HG02610 (cell line): ENCODE measurements around the gene HTR3A.
"Not testable (repeated sequence)": the region's sequence is repeated elsewhere in the genome, so short reads cannot be mapped to it uniquely, and the experiment has no call there.

Source experiments
- ATAC-seq: cut with Tn5 transposase; IDR thresholded peaks from one replicate; pipeline ENCODE4 v1.9.1; 2021; ENCODE audit warnings: mild to moderate bottlenecking, moderate library complexity; ENCODE audit not compliant: unreplicated experiment

Gene HTR3A

DNA sequence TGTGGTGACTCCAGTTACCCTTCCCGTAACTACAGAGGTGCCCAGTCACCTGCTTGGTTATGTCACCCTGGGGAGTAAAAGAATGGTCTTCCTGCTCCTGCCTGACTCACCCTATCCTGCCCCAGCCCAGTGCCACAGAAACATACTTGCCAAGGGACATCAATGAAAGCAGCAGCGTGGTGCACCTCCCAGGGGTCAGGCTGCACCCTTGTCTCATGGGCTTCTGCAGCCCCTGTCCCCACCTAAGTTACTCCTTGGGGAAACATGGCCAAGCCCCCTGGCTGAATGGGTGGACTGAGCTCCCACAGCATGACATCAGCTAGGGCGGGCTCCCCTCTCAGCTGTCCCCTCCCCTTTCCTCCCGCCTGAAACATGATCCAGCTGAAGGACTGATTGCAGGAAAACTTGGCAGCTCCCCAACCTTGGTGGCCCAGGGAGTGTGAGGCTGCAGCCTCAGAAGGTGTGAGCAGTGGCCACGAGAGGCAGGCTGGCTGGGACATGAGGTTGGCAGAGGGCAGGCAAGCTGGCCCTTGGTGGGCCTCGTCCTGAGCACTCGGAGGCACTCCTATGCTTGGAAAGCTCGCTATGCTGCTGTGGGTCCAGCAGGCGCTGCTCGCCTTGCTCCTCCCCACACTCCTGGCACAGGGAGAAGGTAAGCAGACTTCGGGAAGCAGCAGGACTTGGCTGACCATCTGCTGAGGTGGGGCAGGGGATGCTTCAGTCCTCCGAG is at the start of gene HTR3A:
Gene HTR3A (plus strand): TSS at position 368 of the 730 bp plus-strand sequence. CDS start 218 bp downstream, at position 586.
- no peak for ATAC-seq

DNA sequence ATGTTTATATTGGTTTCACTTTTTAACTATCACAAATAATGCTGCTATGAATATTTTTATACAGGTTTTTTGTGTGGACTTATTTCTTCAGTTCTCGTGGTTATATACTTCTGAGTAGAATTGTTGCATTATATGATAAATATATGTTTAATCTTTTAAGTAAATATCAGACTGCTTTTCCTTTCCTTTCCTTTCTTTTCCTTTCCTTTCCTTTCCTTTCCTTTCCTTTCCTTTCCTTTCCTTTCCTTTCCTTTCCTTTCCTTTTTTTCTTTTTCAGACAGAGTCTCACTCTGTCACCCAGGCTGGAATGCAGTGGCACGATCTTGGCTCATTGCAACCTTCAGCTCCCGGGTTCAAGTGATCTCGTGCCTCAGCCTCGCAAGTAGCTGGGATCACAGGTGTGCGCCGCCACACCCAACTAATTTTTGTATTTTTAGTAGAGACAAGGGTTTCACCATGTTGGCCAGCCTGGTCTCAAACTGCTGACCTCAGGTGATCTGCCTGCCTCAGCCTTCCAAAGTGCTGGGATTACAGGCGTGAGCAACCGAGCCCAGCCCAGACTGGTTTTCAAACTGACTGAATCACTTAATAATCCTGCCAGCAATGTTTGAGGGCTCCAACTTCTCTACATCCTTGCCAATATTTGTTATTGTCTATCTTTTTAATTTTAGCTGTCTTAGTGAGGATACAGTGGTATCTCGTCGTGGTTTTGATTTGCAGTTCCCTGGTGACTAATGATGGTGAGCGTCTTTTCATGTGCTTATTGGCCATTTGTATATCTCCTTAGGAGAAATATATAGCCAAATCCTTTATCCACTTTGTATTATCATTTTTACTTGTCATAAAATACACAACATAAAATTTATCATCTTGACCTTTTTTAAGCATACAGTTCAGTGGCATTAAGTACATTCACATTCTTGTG is 48.4 kb upstream of the HTR3A start:
- no peak for ATAC-seq

GRCh38 chr11:113928311-113928710 is 46.6 kb upstream of the HTR3A start:
- no peak for ATAC-seq

GRCh38 chr11:113932788-113933187 is 42.1 kb upstream of the HTR3A start:
- no peak for ATAC-seq

- ATAC-seq: not testable (repeated sequence)
These were observed 40.7 kb upstream of the HTR3A start for GRCh38 chr11:113934193-113934592.

DNA sequence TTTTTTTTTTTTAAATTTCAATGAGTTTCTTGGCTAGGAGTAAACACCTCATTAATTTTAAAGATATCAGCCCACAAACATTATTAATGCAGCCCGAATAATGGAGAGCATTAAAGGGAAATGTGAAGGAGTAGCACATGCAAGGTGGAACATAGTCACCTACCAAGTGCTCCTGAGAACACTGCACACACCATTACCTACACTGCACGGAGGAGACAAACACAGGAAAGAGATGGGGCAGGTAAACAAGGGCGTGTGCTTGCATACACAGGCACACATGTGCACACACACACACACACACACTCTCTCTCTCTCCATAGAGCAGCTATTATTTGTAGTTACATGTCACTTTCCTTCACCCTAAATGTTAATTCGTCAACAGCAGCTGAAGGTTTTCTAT is 40.1 kb upstream of the HTR3A start:
- ATAC-seq: no peak

GRCh38 chr11:113935858-113936257 is 39.0 kb upstream of the HTR3A start:
- no peak for ATAC-seq

DNA sequence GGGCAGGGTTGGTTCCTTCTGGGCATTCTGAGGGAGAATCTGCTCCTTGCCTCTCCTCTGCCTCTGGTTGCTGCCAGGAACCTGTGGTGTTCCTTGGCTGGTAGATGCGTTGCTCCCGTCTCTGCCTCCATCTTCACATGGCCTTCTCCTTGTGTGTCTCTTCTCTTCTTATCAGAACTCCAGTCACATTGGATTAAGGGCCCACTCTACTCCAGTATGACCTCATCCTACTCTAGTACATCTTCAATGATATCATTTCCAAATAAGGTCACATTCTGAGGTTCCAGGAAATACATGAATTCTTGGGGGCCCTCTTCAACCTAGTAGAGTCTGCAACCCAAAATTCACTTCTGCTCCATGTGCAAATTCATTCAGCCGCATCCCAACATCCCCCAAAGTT is 37.0 kb upstream of the HTR3A start:
- ATAC-seq: no peak

- ATAC-seq: no peak
These were observed 32.7 kb upstream of the HTR3A start for GRCh38 chr11:113942256-113942655.

GRCh38 chr11:113946162-113946561 is 28.7 kb upstream of the HTR3A start:
- ATAC-seq: not testable (repeated sequence)

GRCh38 chr11:113947994-113948393 is 26.9 kb upstream of the HTR3A start:
- ATAC-seq: no peak

- ATAC-seq: no peak
These were observed 25.0 kb upstream of the HTR3A start for GRCh38 chr11:113949891-113950290.

GRCh38 chr11:113951537-113951936 is 23.4 kb upstream of the HTR3A start:
- ATAC-seq: no peak

- no peak for ATAC-seq
These were observed 22.8 kb upstream of the HTR3A start for GRCh38 chr11:113952070-113952469.

GRCh38 chr11:113952588-113952987 is 22.3 kb upstream of the HTR3A start:
- no peak for ATAC-seq

- no peak for ATAC-seq
These were observed 20.7 kb upstream of the HTR3A start for GRCh38 chr11:113954235-113954634.

- no peak for ATAC-seq
These were observed 17.9 kb upstream of the HTR3A start for GRCh38 chr11:113956986-113957385.

- ATAC-seq: no peak
These were observed 14.1 kb upstream of the HTR3A start for GRCh38 chr11:113960702-113961330.

DNA sequence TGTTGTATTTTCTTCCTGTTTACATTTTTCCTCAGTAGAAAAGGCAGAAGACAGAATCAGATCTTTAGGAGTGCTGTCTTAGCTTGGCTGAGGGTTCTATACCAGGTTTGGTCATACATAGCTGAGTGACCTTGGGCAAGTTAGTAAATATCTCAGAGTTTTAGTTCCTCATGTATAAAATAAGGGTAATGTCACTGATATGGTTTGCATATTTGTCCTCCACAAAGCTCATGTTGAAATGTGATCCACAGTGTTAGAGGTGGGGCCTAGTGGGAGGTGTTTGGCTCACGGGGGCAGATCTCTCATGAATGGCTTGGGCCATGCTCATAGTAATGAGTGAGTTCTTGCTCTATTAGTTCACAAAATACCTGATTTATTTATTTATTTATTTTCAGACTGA is 7.5 kb upstream of the HTR3A start:
- no peak for ATAC-seq

DNA sequence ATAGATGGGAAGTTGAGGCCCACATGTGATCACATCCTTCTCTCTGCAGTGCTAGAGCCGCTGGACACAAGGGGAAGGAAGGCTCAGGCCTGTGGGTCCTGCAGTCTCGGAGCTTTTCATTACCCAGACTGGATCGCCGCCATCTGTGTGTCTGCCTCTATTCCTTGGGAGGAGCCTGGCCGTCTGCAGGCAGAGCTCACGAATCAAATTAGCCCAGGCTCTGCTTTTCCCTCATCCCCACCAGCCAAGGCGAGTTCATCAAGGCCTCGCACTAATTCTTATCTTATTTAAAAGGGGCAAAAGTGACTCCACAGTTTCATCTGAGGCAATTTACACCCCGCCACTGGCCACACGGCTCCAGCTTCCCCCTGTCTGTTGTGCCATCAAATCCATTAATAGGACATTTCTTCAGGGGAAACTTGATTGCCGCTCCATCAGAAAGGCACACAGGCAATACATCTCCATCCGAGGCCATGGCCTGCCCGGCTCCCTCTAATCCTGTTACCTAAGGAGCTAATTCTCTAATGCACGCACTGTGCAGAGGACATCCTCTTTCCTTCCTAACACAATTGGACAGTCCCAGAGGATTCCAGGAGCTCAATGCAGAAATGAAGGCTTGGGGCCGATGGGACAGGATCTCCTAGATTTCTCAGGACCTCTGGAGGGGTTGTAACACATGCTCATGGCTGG is 3.3 kb upstream of the HTR3A start:
- ATAC-seq: no peak

- ATAC-seq: no peak
These were observed 2.2 kb downstream of the HTR3A start for GRCh38 chr11:113977071-113977490.
